ENCODE data around the gene CHTF18.

- TF ChIP-seq CTCF (IDR thresholded peaks at IDR 0.05 in 8 of 11, conservative IDR thresholded peaks at IDR 0.05 in 3 of 11) (no peak), POLR2A (IDR thresholded peaks at IDR 0.05) (no peak), POLR2AphosphoS5 (IDR thresholded peaks at IDR 0.05) (no peak)
Observed at GRCh38 chr16:813916-814412, 25.5 kb downstream of the CHTF18 start.
